Memory B cell (primary cell): Measurements from ENCODE around the gene STK33.
"Not testable (repeated sequence)": the region's sequence is repeated elsewhere in the genome, so short reads cannot be mapped to it uniquely, and the experiment has no call there.

Experiments
- ATAC-seq: fragments of 150-1000 bp; cut with Tn5 transposase; 2 replicates; pipeline ENCODE4 v1.10.0; 2021; ENCODE audit warnings: low read depth, mild to moderate bottlenecking, moderate library complexity
- DNase-seq, 2 donors: peaks; one replicate each; pipeline ENCODE4 v3.0.0; 2022; ENCODE audit warnings: low spot score in 2 of 2
- H3K27ac Mint-ChIP-seq: one replicate; pipeline ENCODE4 v1.8.0; 2022; ENCODE audit warnings: mild to moderate bottlenecking, moderate library complexity, mixed read lengths
- H3K27me3 Mint-ChIP-seq: one replicate; pipeline ENCODE4 v1.8.0; 2022; ENCODE audit warnings: mixed read lengths
- H3K36me3 Mint-ChIP-seq: one replicate; pipeline ENCODE4 v1.8.0; 2022; ENCODE audit warnings: mild to moderate bottlenecking, mixed read lengths
- H3K4me1 Mint-ChIP-seq: one replicate; pipeline ENCODE4 v1.8.0; 2022; ENCODE audit warnings: mixed read lengths
- H3K4me3 Mint-ChIP-seq: one replicate; pipeline ENCODE4 v1.8.0; 2022; ENCODE audit warnings: mild to moderate bottlenecking, moderate library complexity, mixed read lengths
- H3K9me3 Mint-ChIP-seq: one replicate; pipeline ENCODE4 v1.8.0; 2022; ENCODE audit warnings: mixed read lengths

The STK33 gene

GRCh38 chr11:8480858-8481257 is 113.2 kb downstream of the STK33 start:
- DNase-seq, result no peak
- no peaks in the 10 kb centered on the region for H3K4me1 Mint-ChIP-seq
- no peak overlapping the region for H3K4me3 Mint-ChIP-seq
- peaks cover 2% of the 10 kb centered on the region for H3K36me3 Mint-ChIP-seq
- H3K9me3 Mint-ChIP-seq, result no peaks in the 10 kb centered on the region
- no peak overlapping the region for H3K27ac Mint-ChIP-seq
- no peaks in the 10 kb centered on the region for H3K27me3 Mint-ChIP-seq
- no peak for ATAC-seq

DNA sequence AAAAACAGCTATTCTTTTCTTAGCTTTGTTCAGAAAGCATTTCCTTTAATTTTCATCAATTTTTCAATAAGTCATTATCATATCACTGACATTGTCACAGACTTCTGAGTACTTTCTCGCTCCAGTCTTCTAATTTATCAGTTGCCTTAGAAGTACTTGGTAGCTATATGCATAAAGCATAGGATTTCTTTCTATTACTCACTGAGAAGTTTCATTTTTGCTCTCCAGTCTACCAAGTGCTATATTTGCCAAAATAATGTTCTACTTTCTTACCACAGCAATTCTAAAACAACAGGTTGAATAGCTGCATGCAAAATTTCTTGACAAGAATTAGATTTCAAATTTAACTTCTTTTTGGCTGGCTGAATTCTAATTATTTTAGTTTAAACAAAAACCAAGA is 116.3 kb downstream of the STK33 start:
- DNase-seq (no peak), ATAC-seq (no peak)
- Mint-ChIP-seq H3K27ac (no peak overlapping the region), H3K27me3 (no peaks in the 10 kb centered on the region), H3K36me3 (peaks cover 2% of the 10 kb centered on the region), H3K9me3 (no peaks in the 10 kb centered on the region), H3K4me3 (no peak overlapping the region), H3K4me1 (no peaks in the 10 kb centered on the region)

GRCh38 chr11:8477151-8477550 is 116.9 kb downstream of the STK33 start:
- Mint-ChIP-seq H3K36me3 (peaks cover 2% of the 10 kb centered on the region), H3K4me3 (no peak overlapping the region), H3K9me3 (no peaks in the 10 kb centered on the region), H3K4me1 (no peaks in the 10 kb centered on the region), H3K27ac (no peak overlapping the region), H3K27me3 (no peaks in the 10 kb centered on the region)
- DNase-seq (no peak), ATAC-seq (no peak)

DNA sequence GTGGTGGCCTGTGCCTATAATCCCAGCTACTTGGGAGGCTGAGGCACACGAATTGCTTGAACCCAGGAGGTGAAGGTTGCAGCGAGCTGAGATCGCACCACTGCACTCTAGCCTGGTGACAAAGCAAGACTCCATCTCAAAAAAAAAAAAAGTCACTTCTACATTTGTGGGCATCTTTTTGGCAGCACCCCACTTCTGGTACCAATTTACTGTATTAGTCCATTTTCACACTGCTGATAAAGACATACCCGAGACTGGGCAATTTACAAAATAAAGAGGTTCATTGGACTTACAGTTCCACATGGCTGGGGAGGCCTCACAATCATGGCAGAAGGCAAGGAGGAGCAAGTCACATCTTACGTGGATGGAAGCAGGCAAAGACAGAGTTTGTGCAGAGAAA is 126.2 kb downstream of the STK33 start:
- not testable (repeated sequence) for ATAC-seq, H3K27me3 Mint-ChIP-seq, H3K4me1 Mint-ChIP-seq, H3K4me3 Mint-ChIP-seq, DNase-seq, H3K27ac Mint-ChIP-seq
- Mint-ChIP-seq H3K9me3 (peaks cover 16% of the 10 kb centered on the region), H3K36me3 (peaks cover 17% of the 10 kb centered on the region)

- not testable (repeated sequence) for H3K4me3 Mint-ChIP-seq, H3K27me3 Mint-ChIP-seq, DNase-seq, ATAC-seq, H3K27ac Mint-ChIP-seq, H3K4me1 Mint-ChIP-seq
- Mint-ChIP-seq H3K9me3 (peaks cover 16% of the 10 kb centered on the region), H3K36me3 (peaks cover 17% of the 10 kb centered on the region)
Observed at GRCh38 chr11:8467356-8467755, 126.7 kb downstream of the STK33 start.

GRCh38 chr11:8466884-8467283 is 127.1 kb downstream of the STK33 start:
- not testable (repeated sequence) for H3K27me3 Mint-ChIP-seq, H3K4me1 Mint-ChIP-seq, H3K4me3 Mint-ChIP-seq, ATAC-seq, H3K27ac Mint-ChIP-seq, DNase-seq
- H3K9me3 Mint-ChIP-seq, result peaks cover 16% of the 10 kb centered on the region
- H3K36me3 Mint-ChIP-seq, result peaks cover 17% of the 10 kb centered on the region

DNA sequence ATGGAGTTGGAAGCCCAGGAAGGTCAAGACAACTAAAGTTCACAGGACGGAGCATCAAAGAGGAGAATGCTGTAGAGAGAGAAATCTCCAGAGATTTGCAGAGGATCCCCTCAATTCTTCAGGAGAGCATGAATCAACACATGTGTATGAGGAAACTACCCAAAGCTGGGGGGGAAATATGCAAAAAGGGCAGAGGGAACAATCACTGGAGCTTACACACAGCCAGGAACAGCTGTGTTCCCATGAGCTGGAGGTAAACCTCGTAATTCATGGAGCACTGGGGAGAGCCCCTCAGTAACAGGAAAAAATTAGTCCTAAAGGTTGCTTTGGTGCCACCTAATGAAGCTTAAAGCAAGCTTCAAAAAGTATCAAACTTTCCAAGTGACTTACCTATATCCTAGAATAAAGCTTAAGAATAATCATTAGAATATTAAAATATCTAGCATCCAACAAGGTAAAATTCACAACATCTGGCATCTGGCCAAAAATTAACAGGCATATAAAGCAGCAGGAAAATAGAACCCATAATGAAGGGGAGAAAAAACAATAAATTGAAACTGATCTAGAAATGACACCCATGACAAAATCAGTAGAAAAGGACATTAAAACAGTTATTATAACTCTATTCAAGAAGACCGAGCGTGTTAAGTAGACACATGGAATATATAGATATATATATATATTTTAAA is 134.2 kb downstream of the STK33 start:
- DNase-seq (no peak), ATAC-seq (no peak)
- Mint-ChIP-seq H3K27me3 (no peaks in the 10 kb centered on the region), H3K36me3 (peaks cover 4% of the 10 kb centered on the region), H3K27ac (no peak overlapping the region), H3K4me3 (no peak overlapping the region), H3K4me1 (no peaks in the 10 kb centered on the region), H3K9me3 (no peaks in the 10 kb centered on the region)

DNA sequence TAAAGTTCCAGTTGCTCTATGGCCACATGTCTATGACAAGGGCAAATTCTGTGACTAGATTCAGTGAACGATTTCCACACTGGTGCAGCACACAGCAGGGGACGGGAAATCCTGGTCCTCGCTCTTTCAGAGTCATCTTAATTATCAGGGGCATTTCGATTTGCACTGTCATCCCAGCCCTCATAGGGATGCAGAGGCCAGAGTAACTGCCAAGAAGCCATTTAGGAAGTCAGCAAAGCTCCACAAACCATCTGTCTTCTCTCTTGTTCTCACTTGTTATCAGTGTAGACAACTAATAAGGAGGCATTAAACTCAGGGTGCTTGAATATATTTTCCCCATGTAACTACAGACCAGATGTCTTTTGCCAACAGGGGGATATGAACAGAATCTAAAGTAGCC is 151.7 kb downstream of the STK33 start:
- Mint-ChIP-seq H3K27me3 (no peaks in the 10 kb centered on the region), H3K4me3 (no peak overlapping the region), H3K4me1 (peaks cover 2% of the 10 kb centered on the region), H3K9me3 (peaks cover 2% of the 10 kb centered on the region), H3K36me3 (peaks cover 6% of the 10 kb centered on the region), H3K27ac (no peak overlapping the region)
- DNase-seq (no peak), ATAC-seq (no peak)

DNA sequence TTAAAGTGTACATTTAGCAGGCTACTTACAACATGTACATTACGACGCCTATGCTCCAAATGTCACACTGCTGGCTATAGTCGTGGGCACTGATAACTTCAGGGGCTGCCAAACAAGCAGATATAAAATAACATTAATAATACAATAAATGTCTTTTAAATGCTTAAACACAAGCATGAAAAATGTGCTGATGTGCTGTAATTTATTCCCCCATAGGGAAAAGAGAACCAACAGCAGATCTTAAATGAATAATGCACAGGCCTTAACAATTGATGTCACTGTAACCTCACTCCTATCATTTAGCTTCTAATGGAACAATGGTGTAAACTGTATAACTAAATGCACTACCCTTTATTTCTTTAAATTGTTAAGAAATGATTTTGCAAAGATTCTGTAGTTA is 153.4 kb downstream of the STK33 start:
- ATAC-seq (no peak), DNase-seq (no peak)
- peaks cover 6% of the 10 kb centered on the region for H3K36me3 Mint-ChIP-seq
- H3K9me3 Mint-ChIP-seq, result no peaks in the 10 kb centered on the region
- no peaks in the 10 kb centered on the region for H3K27me3 Mint-ChIP-seq
- peaks cover 2% of the 10 kb centered on the region for H3K4me1 Mint-ChIP-seq
- no peak overlapping the region for H3K4me3 Mint-ChIP-seq
- H3K27ac Mint-ChIP-seq, result no peak overlapping the region

GRCh38 chr11:8429483-8429882 is 164.5 kb downstream of the STK33 start:
- Mint-ChIP-seq H3K27me3 (no peaks in the 10 kb centered on the region), H3K4me1 (no peaks in the 10 kb centered on the region), H3K4me3 (no peak overlapping the region), H3K36me3 (peaks cover 28% of the 10 kb centered on the region), H3K27ac (no peak overlapping the region), H3K9me3 (peaks cover 1% of the 10 kb centered on the region)
- DNase-seq (no peak), ATAC-seq (no peak)

DNA sequence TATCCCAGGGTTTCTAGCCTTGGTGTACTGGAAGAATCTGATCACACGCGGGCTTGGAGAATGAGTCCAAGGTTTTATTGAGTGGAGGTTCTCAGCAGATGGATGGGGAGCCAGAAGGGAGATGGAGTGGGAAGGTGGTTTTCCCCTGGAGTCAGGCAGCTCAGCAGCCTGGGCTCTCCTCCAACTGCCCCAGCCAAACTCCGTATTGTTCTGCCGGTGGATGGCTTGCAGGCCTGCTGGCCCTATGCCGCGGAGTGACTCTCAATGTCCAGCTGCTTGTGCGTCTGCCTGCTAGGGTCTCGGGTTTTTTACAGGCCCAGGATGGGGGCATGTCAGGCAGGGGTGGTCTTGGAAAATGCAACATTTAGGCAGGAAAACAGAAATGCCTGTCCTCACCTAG is 168.0 kb downstream of the STK33 start:
- peaks cover 20% of the 10 kb centered on the region for H3K36me3 Mint-ChIP-seq
- no peak for ATAC-seq
- H3K27ac Mint-ChIP-seq, result no peak overlapping the region
- no peaks in the 10 kb centered on the region for H3K4me1 Mint-ChIP-seq
- DNase-seq, result no peak
- H3K27me3 Mint-ChIP-seq, result no peaks in the 10 kb centered on the region
- no peaks in the 10 kb centered on the region for H3K9me3 Mint-ChIP-seq
- no peak overlapping the region for H3K4me3 Mint-ChIP-seq

- no peak overlapping the region for H3K27ac Mint-ChIP-seq
- no peak for DNase-seq
- peaks cover 3% of the 10 kb centered on the region for H3K36me3 Mint-ChIP-seq
- no peaks in the 10 kb centered on the region for H3K27me3 Mint-ChIP-seq
- H3K4me3 Mint-ChIP-seq, result no peak overlapping the region
- ATAC-seq, result no peak
- no peaks in the 10 kb centered on the region for H3K9me3 Mint-ChIP-seq
- H3K4me1 Mint-ChIP-seq, result no peaks in the 10 kb centered on the region
Observed at GRCh38 chr11:8415195-8415594, 178.8 kb downstream of the STK33 start.

DNA sequence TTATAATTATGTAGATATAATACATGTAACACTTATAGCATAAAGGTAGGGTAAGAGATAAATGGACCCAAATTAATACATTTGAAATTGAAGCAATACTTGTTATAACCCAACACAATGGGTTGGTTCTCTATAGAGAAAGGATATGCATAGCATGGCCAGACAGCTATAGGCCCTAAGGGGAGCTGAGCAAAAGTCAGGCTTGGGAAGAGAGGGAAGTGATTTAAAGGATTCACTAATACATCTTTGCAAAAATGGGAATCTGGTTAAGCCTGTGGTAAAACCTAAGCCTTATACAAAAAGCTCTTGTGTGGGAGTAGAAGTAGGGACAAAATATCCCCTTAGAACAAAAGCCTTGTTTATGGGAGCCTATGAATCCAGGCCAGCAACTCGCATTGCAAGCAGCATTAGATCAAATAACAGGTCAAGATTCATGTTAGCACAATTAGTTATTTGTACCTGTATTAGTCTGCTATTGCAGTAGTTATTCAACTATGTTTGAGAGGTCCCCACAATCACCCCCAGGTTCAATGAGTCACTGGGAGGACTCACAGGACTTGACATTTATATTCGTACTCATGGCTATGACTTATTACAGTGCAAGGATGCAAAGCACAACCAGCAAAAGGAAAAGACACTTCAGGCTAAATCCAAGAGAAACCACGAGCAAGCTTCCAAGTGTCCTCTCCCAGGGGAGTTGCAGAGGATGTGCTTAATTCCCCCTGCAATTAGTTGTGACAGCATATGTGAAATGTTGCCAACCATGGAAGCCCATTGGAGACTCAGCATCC is 185.7 kb downstream of the STK33 start:
- ATAC-seq, result no peak
- Mint-ChIP-seq H3K4me3 (no peak overlapping the region), H3K27ac (no peak overlapping the region), H3K4me1 (no peaks in the 10 kb centered on the region), H3K27me3 (no peaks in the 10 kb centered on the region), H3K36me3 (peaks cover 1% of the 10 kb centered on the region), H3K9me3 (peaks cover 3% of the 10 kb centered on the region)
- no peak for DNase-seq

DNA sequence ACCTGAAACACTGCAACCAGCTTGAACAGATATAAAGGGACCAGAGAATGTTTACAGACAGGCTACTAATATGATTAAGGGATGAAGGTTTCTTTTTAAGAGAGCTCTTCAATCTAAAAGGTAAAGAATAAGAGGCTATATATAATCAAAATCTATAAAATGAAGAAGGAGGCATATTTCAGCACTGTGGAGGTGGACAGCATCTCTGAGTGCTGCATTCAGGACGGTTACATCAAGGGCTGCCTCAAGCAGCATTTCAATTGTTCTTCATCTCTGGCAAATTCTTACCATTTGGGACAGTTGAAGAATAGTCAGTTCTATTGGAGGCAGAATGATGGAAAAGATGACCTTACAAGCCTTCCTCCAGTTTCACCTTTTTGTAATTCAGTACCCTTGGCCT is 190.7 kb downstream of the STK33 start:
- no peak overlapping the region for H3K27ac Mint-ChIP-seq
- no peak overlapping the region for H3K4me3 Mint-ChIP-seq
- H3K9me3 Mint-ChIP-seq, result peaks cover 3% of the 10 kb centered on the region
- no peak for ATAC-seq
- no peaks in the 10 kb centered on the region for H3K4me1 Mint-ChIP-seq
- no peaks in the 10 kb centered on the region for H3K27me3 Mint-ChIP-seq
- DNase-seq, result no peak
- peaks cover 1% of the 10 kb centered on the region for H3K36me3 Mint-ChIP-seq

- H3K9me3 Mint-ChIP-seq, result no peaks in the 10 kb centered on the region
- peaks cover 3% of the 10 kb centered on the region for H3K27me3 Mint-ChIP-seq
- H3K4me1 Mint-ChIP-seq, result no peaks in the 10 kb centered on the region
- ATAC-seq (no peak), DNase-seq (no peak)
- no peak overlapping the region for H3K4me3 Mint-ChIP-seq
- H3K27ac Mint-ChIP-seq, result no peak overlapping the region
- H3K36me3 Mint-ChIP-seq, result peaks cover 6% of the 10 kb centered on the region
Observed at GRCh38 chr11:8392886-8393285, 201.1 kb downstream of the STK33 start.
